ENCODE measurements around the gene PLXNA2. TPM values are rescaled to one million over a fixed set of nuclear protein-coding genes. Genes with fewer than 3 reads are reported as not detected.
A peak's percentile ranks its signal among the peaks of the same experiment; 100 is the strongest.

Gene PLXNA2
- total RNA-seq, 4 donors from 2014 or later: 17.2 to 29.7 (median 24.6) TPM

GRCh38 chr1:208179263-208179816 lies 64.8 kb downstream of the PLXNA2 start:
- no peaks in the 10 kb centered on the region for H3K27me3 ChIP-seq
- TF ChIP-seq EP300 (IDR thresholded peaks at IDR 0.05) (peak in 1 of 2 donors; percentile 18), CTCF (IDR thresholded peaks at IDR 0.05) (no peak)
- no peaks in the 10 kb centered on the region for H3K36me3 ChIP-seq
- 54 to 58% methylated on average over 6 of the region's 6 CpGs for WGBS, 2 donors
- H3K9me3 ChIP-seq: no peaks in the 10 kb centered on the region
- no peak overlapping the region for H3K4me3 ChIP-seq
- H3K4me1 ChIP-seq: peaks cover 0 to 51% (median 6%) of the 10 kb centered on the region in 4 donors
- DNase-seq (ENCODE audit: low spot score in 2 of 2): no peak
- H3K27ac ChIP-seq: peak overlapping the region in 2 of 4 donors; percentile 39 to 40

GRCh38 chr1:208178091-208178529 lies 66.1 kb downstream of the PLXNA2 start:
- 71 to 72% methylated on average over 2 of the region's 2 CpGs for WGBS, 2 donors
- no peak for TF ChIP-seq POLR2A (IDR thresholded peaks at IDR 0.05)
- TF ChIP-seq EP300 (IDR thresholded peaks at IDR 0.05): no peak
- no peak for TF ChIP-seq CTCF (IDR thresholded peaks at IDR 0.05)
- Histone ChIP-seq H3K9me3 (no peaks in the 10 kb centered on the region), H3K4me1 (peaks cover 0 to 42% (median 6%) of the 10 kb centered on the region in 4 donors), H3K36me3 (no peaks in the 10 kb centered on the region), H3K4me3 (no peak overlapping the region), H3K27me3 (no peaks in the 10 kb centered on the region), H3K27ac (no peak overlapping the region)
- DNase-seq (ENCODE audit: low spot score in 2 of 2): no peak

- Histone ChIP-seq H3K27ac (no peak overlapping the region), H3K27me3 (no peaks in the 10 kb centered on the region), H3K36me3 (no peaks in the 10 kb centered on the region), H3K4me3 (no peak overlapping the region), H3K9me3 (no peaks in the 10 kb centered on the region), H3K4me1 (peaks cover 0 to 39% (median 6%) of the 10 kb centered on the region in 4 donors)
- 79 to 81% methylated on average over 3 of the region's 3 CpGs for WGBS, 2 donors
- TF ChIP-seq CTCF (IDR thresholded peaks at IDR 0.05) (no peak), POLR2A (IDR thresholded peaks at IDR 0.05) (no peak), EP300 (IDR thresholded peaks at IDR 0.05) (no peak)
- no peak for DNase-seq (ENCODE audit: low spot score in 2 of 2)
Measured at GRCh38 chr1:208177656-208178055, 66.5 kb downstream of the PLXNA2 start.

- Histone ChIP-seq H3K36me3 (no peaks in the 10 kb centered on the region), H3K27ac (no peak overlapping the region), H3K27me3 (no peaks in the 10 kb centered on the region), H3K9me3 (no peaks in the 10 kb centered on the region), H3K4me1 (peaks cover 0 to 40% (median 6%) of the 10 kb centered on the region in 4 donors), H3K4me3 (no peak overlapping the region)
- WGBS, 2 donors: 89 to 90% methylated on average over 3 of the region's 3 CpGs
- TF ChIP-seq CTCF (IDR thresholded peaks at IDR 0.05) (no peak), EP300 (IDR thresholded peaks at IDR 0.05) (no peak)
- DNase-seq (ENCODE audit: low spot score in 2 of 2): no peak
Measured at GRCh38 chr1:208176649-208177048, 67.5 kb downstream of the PLXNA2 start.

GRCh38 chr1:208175508-208175895 lies 68.7 kb downstream of the PLXNA2 start:
- Histone ChIP-seq H3K9me3 (no peaks in the 10 kb centered on the region), H3K4me3 (no peak overlapping the region), H3K36me3 (no peaks in the 10 kb centered on the region), H3K4me1 (peaks cover 0 to 32% (median 6%) of the 10 kb centered on the region in 4 donors), H3K27me3 (no peaks in the 10 kb centered on the region), H3K27ac (no peak overlapping the region)
- DNase-seq (ENCODE audit: low spot score in 2 of 2): no peak
- TF ChIP-seq CTCF (IDR thresholded peaks at IDR 0.05) (no peak), POLR2A (IDR thresholded peaks at IDR 0.05) (no peak), EP300 (IDR thresholded peaks at IDR 0.05) (no peak)
